ENCODE data around the gene CYP4F11.
"Not testable (repeated sequence)": the region's sequence is repeated elsewhere in the genome, so short reads cannot be mapped to it uniquely, and the experiment has no call there.

The CYP4F11 gene

DNA sequence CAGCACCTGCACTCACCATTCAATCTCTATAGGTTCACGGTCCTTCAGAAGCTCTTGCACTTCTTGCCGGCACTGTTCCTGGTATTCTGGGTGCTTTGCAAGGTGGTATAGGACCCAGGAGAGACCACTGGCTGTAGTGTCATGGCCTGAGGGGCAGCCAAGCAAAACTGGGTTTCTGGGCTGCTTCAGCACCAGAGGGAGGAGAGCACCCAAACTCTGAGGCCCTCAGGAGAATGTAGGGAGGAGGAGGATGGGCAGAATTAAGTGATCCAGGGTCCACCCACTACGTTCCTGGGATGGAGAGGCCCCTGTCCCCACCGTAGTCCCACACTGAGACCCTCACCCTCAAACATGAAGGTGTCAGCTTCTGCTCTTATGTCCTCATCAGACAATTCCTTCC lies 12.3 kb downstream of the CYP4F11 start:
- no peak for DNase-seq (ENCODE audit: low read depth in 2 of 2)

DNA sequence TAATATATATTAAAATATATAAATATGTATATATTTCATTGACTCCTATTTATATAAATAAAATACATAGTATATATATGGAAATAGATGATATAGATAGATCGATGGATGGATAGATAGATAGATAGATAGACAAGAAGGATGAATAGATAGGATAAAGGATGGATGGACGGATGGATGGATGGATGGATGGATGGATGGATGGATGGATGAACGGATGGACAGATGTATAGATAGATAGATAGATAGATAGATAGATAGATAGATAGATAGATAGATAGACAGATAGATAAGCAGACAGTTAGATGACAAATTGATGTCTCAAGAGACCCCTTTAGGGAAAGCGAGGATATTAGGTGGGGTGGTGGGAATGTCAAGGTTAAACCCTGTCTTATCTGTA lies 15.1 kb downstream of the CYP4F11 start:
- no peak for DNase-seq (ENCODE audit: low read depth in 2 of 2)

DNA sequence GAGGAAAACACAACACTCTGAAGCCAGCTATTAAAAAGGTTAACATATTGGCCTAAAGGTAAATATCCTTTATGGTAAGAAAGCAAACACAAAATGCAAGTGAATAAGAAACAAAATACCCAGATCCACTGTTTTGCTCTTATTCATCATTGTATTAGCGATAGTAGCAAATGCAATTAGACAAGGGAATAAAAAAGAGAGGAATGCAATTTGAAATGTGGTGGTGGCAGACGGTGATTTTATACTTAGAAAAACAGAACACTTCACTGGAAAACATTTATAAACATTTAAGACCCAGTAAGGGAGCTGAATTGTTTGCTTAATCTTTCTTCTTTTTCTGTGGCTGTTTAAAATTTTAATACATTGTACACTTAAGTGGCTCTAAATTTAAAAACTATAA lies 19.2 kb downstream of the CYP4F11 start:
- no peak for DNase-seq (ENCODE audit: low read depth in 2 of 2)

DNA sequence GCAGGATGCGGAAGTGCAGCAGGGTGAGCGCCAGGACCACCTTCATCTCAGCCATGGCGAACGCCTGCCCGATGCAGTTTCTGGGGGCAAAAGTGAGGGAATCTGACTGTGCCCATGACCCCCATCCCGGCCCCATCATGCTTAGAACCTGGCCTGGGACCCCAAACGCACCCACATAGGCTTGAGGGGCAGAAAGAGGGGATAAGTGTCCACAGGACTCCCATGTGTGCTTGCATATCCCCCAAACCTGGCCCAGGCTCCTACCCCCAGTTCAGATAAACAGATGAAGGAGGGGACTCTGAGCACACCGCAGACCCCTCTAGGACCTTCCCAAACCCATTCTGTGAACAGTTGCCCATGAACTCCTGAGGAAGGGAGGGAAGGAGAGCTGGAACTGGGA lies 20.5 kb downstream of the CYP4F11 start:
- no peak for DNase-seq (ENCODE audit: low read depth in 2 of 2)

GRCh38 chr19:15913384-15913783 lies 20.9 kb downstream of the CYP4F11 start:
- no peak for DNase-seq (ENCODE audit: low read depth in 2 of 2)

DNA sequence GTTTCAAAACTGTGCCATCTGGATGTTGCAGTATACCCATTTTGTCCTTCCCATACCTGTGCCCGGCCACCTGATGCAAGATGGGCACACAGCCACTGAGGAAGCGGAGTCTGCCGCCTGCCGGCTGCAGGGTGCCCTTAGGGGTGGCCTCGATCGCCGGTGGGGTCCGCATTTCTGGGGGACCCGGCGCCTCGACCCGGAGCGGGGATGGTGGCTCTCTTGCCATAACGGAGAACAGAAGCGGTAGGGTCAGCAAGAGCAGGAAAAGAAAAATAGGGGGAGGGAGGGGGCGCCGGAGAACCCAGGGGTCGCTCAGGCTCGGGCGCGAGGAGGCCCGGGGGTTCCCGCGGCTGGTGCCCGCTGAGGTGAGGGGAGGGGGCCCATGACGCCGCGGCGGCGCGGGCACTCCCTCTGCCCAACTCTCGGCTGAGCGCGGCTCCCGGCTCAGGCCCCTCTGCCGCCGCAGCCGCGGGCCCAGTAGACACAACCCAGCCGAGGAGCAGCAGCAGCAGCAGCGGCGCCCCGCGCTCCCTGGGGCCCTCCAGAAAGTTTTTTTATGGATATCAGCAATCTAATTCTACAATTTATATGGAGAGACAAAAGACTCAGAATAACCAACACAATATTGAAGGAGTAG lies 22.6 kb downstream of the CYP4F11 start:
- DNase-seq (ENCODE audit: low read depth in 2 of 2), result no peak

DNA sequence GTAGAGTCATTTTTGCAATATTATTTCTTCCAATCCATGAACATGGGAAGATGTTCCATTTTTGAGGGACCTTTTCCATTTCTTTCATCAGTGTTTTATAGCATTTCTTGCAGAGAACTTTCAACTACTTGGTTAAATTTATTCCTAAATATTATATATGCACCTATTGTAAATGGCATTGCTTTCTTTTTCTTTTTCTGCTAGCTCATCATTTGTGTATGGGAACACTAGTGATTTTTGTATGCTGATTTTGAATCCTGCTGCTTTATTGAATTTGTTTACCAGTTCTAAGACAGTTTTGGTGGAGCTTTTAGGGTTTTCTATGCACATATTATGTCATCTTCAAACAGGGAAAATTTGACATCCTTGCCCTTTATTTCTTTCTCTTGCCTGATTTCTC lies 29.3 kb downstream of the CYP4F11 start:
- DNase-seq (ENCODE audit: low read depth in 2 of 2), result no peak

- not testable (repeated sequence) for DNase-seq (ENCODE audit: low read depth in 2 of 2)
Measured at GRCh38 chr19:15902898-15903297, 31.4 kb downstream of the CYP4F11 start.

GRCh38 chr19:15902254-15902653 lies 32.1 kb downstream of the CYP4F11 start:
- DNase-seq (ENCODE audit: low read depth in 2 of 2), result no peak

DNA sequence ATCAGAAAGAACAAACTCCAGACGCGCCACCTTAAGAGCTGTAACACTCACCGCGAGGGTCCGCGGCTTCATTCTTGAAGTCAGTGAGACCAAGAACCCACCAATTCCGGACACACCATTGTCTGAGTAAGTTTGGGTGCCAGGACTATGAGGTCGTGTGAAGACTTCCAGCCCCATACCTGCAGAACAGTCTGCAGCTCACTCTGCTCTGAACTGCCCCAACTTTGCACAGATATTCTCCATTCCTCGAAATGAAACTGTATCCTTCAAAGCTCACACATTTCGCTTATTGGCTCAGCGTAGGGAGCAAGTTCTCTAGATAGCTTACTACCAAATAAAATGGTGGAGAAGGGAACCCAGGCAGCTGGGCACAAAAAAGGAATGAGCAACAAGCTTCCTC lies 33.8 kb downstream of the CYP4F11 start:
- no peak for DNase-seq (ENCODE audit: low read depth in 2 of 2)

- not testable (repeated sequence) for DNase-seq (ENCODE audit: low read depth in 2 of 2)
Measured at GRCh38 chr19:15900032-15900431, 34.3 kb downstream of the CYP4F11 start.

- not testable (repeated sequence) for DNase-seq (ENCODE audit: low read depth in 2 of 2)
Measured at GRCh38 chr19:15899561-15899960, 34.8 kb downstream of the CYP4F11 start.

DNA sequence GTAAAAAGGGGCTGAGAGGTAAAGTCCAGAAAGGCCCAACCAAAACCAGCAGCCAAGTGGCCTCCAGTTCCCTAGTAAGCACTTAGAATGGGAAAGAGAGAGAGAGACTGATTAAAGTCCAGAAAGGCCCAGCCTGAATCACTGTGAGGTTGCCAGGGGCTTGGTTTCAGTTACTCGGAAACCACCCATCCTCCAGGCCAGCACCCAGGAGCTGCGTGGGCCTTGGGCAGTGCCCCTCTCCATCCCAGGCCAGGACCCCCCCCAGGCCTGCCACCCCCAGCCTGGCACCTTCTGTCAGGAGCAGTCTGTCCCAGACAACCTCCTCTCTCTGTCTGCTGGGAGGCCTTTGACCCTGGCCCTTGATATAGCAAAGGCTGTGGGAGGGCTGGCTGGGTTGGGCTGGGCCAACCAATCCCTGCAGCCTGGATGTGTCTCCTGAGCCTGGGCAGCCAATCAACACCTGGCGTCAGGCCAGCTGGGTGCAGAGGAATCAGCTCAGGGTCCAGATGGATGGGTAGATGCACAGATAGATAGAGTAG lies 36.5 kb downstream of the CYP4F11 start, which contains the start of gene CYP4F2:
TSS of gene CYP4F2 (minus strand) at position 337 of the 539 bp plus-strand sequence. CDS start 463 bp downstream, outside the sequence.
- no peak for DNase-seq (ENCODE audit: low read depth in 2 of 2)

- DNase-seq (ENCODE audit: low read depth in 2 of 2), result no peak
Measured at GRCh38 chr19:15897026-15897737, 37.1 kb downstream of the CYP4F11 start.

DNA sequence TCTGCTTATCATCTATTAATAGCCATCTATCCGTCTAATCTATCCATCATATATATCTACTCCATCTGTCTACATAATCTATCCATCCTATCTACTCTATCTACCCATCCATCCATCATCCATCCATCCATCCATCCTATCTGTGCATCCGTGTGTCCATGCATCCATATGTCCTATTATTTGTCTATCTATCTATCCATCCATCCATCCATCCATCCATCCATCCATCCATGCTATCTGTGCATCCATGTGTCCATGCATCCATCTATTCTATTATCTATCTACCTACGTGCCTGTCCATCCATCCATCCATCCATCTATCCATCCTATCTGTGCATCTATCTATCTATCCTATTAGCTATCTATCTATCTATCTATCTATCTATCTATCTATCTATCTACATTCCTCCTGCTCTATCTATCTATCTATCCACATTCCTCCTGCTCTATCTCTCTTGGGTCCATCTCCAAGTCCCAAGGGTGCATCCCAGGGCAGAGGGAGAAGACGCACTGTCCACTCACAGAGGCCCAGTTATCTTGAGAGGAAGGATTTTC lies 38.4 kb downstream of the CYP4F11 start:
- no peak for DNase-seq (ENCODE audit: low read depth in 2 of 2)

DNA sequence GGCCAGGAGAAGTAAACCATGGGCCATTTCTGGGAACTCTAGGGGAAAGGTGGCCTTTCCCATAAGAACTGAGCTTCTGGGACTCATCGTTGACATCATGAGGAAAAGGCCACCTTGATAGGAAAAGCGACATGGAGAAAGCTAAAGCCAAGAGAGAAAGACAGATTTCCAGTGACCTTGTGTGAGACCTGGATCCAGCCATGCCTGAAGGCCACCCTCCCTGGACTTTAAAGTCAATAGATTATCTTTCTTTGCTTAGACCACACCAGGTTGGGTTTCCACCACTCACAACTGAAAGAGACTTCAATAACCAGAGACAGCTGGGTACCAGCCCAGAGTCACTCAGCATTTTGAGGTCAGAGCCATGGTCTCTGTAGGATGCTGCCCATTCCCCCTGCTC lies 40.0 kb downstream of the CYP4F11 start:
- DNase-seq (ENCODE audit: low read depth in 2 of 2), result no peak

GRCh38 chr19:15893477-15893876 lies 40.9 kb downstream of the CYP4F11 start:
- DNase-seq (ENCODE audit: low read depth in 2 of 2), result no peak

GRCh38 chr19:15892012-15892411 lies 42.3 kb downstream of the CYP4F11 start:
- no peak for DNase-seq (ENCODE audit: low read depth in 2 of 2)

DNA sequence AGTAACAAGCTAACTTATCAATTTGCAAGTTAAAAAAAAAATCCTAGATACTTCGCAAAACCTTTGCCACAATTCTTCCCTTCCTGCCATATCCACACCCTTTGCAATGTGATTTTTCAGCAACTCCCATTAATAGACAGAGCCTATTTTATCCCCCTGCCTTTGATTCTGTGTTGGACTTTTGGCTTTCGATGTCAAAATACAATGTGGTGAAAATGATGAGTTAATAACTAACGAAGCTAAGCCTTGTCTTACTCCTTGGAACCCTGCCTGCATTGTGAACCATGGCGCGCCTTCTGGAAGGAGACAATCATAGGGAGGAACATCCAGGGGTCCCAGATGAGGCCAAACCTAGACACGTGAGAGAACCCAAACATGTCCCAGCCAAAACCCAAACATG lies 42.9 kb downstream of the CYP4F11 start:
- DNase-seq (ENCODE audit: low read depth in 2 of 2), result no peak

GRCh38 chr19:15889339-15889738 lies 45.0 kb downstream of the CYP4F11 start:
- not testable (repeated sequence) for DNase-seq (ENCODE audit: low read depth in 2 of 2)

GRCh38 chr19:15885919-15886318 lies 48.4 kb downstream of the CYP4F11 start:
- no peak for DNase-seq (ENCODE audit: low read depth in 2 of 2)

GRCh38 chr19:15885167-15885566 lies 49.2 kb downstream of the CYP4F11 start:
- no peak for DNase-seq (ENCODE audit: low read depth in 2 of 2)

DNA sequence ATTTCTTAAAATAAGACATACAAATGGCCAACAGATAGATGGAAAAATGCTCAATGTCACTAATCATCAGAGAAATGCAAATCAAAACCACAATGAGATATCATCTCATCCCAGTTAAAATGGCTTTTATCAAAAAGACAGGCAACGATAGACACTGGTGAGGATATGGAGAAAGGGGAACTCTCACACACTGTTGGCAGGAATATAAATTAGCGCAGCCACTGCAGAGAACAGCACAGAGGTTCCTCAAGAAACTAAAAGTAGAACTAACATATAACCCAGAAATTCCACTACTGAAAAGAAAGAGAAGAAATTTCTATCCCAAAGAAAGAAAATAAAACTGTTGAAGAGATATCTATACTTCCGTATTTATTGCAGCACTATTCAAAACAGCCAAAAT lies 51.0 kb downstream of the CYP4F11 start:
- DNase-seq (ENCODE audit: low read depth in 2 of 2), result not testable (repeated sequence)

All from stimulated activated CD8-positive, alpha-beta memory T cell treated with anti-CD3 and anti-CD28 coated beads, Interleukin-15, amount 100 ng/mL, for 48 hours (primary cell).